HL-60 (cell line): ENCODE data around the gene NFIB.

Source experiments
- DNase-seq, 2 experiments: peaks; one replicate each; pipeline ENCODE4 v3.0.0-alpha.2; 2010 to 2020; ENCODE audit warnings: low read depth in 1 of 2, low spot score in 1 of 2
- H3K27ac ChIP-seq: fragments of 250-450 bp; sonication (Bioruptor Pico); replicated peaks from 2 replicates; pipeline ENCODE4 v1.5.1; 2020; ENCODE audit warnings: mild to moderate bottlenecking, moderate library complexity
- H3K27me3 ChIP-seq: fragments of 250-450 bp; sonication (Bioruptor Pico); 2 replicates; pipeline ENCODE4 v1.5.1; 2021; ENCODE audit warnings: mild to moderate bottlenecking, moderate library complexity; ENCODE audit not compliant: insufficient read depth, poor library complexity, severe bottlenecking
- H3K4me3 ChIP-seq: replicated peaks from 2 replicates; pipeline ENCODE4 v1.5.1; 2011; ENCODE audit warnings: mild to moderate bottlenecking, control low read depth, low read length; ENCODE audit not compliant: insufficient read depth
- GABPA ChIP-seq: IDR thresholded peaks from 2 replicates; pipeline ENCODE4 v1.6.1; 2012; ENCODE audit warnings: low read depth
- POLR2AphosphoS5 ChIP-seq: IDR thresholded peaks from 2 replicates; pipeline ENCODE4 v1.6.1; 2012; ENCODE audit warnings: low read depth
- SPI1 ChIP-seq: IDR thresholded peaks from 2 replicates; pipeline ENCODE4 v1.6.1; 2012; ENCODE audit warnings: low read depth, mild to moderate bottlenecking, borderline replicate concordance
- TF ChIP-seq, protein P1 (sequence below): IDR thresholded peaks from one replicate; pipeline ENCODE4 v1.5.1; 2011; ENCODE audit warnings: low read length, control low read depth, inconsistent platforms; ENCODE audit not compliant: insufficient read depth
- TF ChIP-seq, protein P2 (sequence below): IDR thresholded peaks from 2 replicates; pipeline ENCODE4 v1.6.1; 2012; ENCODE audit warnings: low read depth; ENCODE audit not compliant: insufficient replicate concordance

The NFIB gene

DNA sequence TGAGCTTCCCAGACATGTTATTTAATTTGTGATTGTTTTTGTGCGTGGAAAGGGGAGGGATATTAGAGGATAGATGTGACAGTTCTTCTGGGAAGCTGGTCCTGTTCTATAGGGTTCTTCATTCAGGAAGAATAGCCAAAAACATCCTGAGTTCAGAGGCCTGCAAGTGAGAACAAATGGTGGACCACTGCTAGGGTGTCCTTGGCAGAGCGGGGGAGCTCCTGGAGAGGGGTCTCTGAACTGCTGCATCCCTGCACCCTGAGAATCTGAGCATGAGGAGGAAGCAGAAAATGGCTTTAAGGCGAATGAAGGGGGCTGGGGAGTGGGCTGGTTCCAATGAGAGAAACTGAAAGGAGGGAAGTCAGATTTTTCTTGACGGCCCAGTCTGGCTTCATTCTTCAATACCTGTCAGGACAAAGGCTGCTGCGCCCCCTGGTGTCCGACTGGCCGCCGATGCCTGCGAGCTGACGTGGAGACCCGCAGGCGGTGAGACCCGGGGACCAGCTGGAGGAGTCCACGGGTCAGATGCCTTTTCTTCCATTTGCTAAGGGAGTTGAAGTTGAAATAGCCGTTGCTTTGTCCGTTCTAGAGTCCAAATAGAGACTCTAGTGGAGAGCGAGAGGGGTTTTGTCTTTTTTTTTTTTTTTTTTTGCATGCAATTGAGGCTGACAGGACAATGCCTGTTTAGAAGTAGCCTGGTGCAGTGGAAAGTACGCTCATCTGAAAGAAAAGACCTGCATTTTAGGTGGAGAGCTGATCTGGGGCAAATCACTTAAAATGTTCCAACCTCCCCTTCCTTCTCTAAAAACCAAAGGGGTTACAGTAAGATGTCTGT, 39.5 kb upstream of the NFIB start:
- H3K4me3 ChIP-seq: no peak overlapping the region
- peak; percentile 3 to 48 for DNase-seq
- TF ChIP-seq, protein P1, sequence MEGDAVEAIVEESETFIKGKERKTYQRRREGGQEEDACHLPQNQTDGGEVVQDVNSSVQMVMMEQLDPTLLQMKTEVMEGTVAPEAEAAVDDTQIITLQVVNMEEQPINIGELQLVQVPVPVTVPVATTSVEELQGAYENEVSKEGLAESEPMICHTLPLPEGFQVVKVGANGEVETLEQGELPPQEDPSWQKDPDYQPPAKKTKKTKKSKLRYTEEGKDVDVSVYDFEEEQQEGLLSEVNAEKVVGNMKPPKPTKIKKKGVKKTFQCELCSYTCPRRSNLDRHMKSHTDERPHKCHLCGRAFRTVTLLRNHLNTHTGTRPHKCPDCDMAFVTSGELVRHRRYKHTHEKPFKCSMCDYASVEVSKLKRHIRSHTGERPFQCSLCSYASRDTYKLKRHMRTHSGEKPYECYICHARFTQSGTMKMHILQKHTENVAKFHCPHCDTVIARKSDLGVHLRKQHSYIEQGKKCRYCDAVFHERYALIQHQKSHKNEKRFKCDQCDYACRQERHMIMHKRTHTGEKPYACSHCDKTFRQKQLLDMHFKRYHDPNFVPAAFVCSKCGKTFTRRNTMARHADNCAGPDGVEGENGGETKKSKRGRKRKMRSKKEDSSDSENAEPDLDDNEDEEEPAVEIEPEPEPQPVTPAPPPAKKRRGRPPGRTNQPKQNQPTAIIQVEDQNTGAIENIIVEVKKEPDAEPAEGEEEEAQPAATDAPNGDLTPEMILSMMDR: peak; percentile 36
- TF ChIP-seq POLR2AphosphoS5: no peak
- no peak for TF ChIP-seq GABPA
- TF ChIP-seq, protein P2, sequence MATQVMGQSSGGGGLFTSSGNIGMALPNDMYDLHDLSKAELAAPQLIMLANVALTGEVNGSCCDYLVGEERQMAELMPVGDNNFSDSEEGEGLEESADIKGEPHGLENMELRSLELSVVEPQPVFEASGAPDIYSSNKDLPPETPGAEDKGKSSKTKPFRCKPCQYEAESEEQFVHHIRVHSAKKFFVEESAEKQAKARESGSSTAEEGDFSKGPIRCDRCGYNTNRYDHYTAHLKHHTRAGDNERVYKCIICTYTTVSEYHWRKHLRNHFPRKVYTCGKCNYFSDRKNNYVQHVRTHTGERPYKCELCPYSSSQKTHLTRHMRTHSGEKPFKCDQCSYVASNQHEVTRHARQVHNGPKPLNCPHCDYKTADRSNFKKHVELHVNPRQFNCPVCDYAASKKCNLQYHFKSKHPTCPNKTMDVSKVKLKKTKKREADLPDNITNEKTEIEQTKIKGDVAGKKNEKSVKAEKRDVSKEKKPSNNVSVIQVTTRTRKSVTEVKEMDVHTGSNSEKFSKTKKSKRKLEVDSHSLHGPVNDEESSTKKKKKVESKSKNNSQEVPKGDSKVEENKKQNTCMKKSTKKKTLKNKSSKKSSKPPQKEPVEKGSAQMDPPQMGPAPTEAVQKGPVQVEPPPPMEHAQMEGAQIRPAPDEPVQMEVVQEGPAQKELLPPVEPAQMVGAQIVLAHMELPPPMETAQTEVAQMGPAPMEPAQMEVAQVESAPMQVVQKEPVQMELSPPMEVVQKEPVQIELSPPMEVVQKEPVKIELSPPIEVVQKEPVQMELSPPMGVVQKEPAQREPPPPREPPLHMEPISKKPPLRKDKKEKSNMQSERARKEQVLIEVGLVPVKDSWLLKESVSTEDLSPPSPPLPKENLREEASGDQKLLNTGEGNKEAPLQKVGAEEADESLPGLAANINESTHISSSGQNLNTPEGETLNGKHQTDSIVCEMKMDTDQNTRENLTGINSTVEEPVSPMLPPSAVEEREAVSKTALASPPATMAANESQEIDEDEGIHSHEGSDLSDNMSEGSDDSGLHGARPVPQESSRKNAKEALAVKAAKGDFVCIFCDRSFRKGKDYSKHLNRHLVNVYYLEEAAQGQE: no peak
- no peak for TF ChIP-seq SPI1
- no peak overlapping the region for H3K27ac ChIP-seq
- H3K27me3 ChIP-seq: peaks cover 3% of the 10 kb centered on the region

DNA sequence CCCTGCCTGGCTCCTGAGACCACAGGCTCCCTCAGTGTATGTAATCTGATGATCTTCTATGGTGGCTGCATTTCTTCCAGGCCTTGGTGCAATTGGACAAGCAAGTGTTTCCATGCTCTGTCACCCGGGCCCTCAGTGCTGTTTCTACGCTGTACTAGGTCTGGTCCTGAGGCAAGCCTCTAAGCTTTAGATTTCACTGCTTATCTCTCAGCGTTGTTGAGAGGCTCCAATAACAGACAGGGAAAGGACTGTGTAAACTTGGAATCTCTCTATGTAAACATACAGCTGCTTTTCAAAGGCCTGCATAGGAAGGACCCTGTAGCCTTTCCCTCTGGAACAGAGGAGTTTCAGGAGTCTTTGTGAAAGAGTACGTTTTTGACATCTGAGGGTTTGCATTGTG, 38.6 kb upstream of the NFIB start:
- DNase-seq: no peak
- H3K4me3 ChIP-seq: no peak overlapping the region
- peaks cover 3% of the 10 kb centered on the region for H3K27me3 ChIP-seq
- TF ChIP-seq, protein P1: no peak
- TF ChIP-seq POLR2AphosphoS5 (no peak), GABPA (no peak), SPI1 (no peak)
- TF ChIP-seq, protein P2: no peak
- H3K27ac ChIP-seq: no peak overlapping the region

DNA sequence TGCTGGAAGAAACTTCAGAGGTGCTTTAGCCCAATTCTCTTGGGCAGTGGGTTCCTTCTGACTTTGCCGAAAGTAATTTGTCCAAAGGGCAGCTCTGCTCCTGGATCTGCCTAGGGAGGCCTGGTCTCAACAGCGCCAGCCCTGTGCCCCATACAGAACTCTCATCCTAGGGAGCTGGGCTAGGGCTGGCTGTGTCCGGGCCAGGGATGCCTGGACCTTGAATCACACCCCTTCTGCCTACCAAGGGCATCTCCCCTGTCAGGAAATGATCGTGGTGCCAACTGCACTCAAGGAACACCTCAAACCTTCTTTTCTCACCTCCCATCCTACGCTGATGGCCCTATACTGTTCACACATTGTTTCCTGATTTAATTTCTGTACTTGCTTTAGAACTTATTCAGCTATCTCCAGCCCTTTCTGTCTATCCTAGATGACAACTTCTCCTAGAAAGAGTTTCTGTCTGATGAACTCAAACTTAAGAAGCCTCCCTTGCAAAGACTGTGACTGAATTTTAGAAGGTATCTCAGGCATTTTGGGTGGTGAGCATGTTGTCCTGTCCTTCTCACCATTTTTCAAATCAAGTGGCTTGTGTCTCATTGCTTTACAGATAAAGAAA, 37.4 kb upstream of the NFIB start:
- H3K4me3 ChIP-seq: no peak overlapping the region
- peaks cover 3% of the 10 kb centered on the region for H3K27me3 ChIP-seq
- DNase-seq: no peak
- no peak overlapping the region for H3K27ac ChIP-seq
- TF ChIP-seq POLR2AphosphoS5 (no peak), GABPA (no peak), SPI1 (no peak)
- TF ChIP-seq, protein P1: no peak
- TF ChIP-seq, protein P2: no peak
